Measurements from ENCODE around the gene MDFI.

Gene MDFI

DNA sequence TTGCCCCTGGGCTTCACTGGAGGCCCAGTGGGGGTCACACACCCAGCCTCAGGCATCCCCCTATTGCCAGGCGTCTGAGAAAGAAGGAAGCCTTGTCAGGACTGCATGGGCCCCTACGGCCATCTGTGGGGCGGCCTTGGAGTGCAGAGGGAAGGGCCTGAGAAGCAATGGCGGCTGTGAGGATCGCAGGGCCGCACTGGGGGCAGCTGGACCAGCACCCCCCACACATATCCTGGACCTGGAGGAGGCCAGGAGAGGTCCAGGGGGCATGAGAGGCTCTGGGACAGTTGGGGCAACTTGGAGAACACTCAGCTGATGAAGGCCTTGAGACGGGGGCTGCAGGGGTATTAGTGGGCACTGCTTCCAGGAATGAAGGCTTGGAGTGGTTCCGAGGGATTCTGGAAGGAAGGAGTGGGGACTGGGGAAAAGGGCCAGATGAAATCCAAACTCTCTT lies 16.5 kb downstream of the MDFI start:
- peaks cover 2% of the 10 kb centered on the region for H3K27me3 Mint-ChIP-seq (ENCODE audit: low read depth)
- no peak overlapping the region for H3K27ac Mint-ChIP-seq
- DNase-seq (ENCODE audit: low spot score), result no peak

GRCh38 chr6:41655176-41655575 lies 16.9 kb downstream of the MDFI start:
- Mint-ChIP-seq H3K36me3 (ENCODE audit: low read depth) (no peaks in the 10 kb centered on the region), H3K4me1 (ENCODE audit: low read depth) (no peaks in the 10 kb centered on the region), H3K27ac (no peak overlapping the region), H3K4me3 (no peak overlapping the region), H3K27me3 (ENCODE audit: low read depth) (peaks cover 2% of the 10 kb centered on the region), H3K9me3 (no peaks in the 10 kb centered on the region)
- DNase-seq (ENCODE audit: low spot score), result no peak

More for the DNA sequence above, 16.5 kb downstream of the MDFI start:
- Mint-ChIP-seq H3K36me3 (ENCODE audit: low read depth) (no peaks in the 10 kb centered on the region), H3K9me3 (no peaks in the 10 kb centered on the region), H3K4me1 (ENCODE audit: low read depth) (no peaks in the 10 kb centered on the region), H3K4me3 (no peak overlapping the region)

GRCh38 chr6:41655646-41656001 lies 17.4 kb downstream of the MDFI start:
- no peak for DNase-seq (ENCODE audit: low spot score)
- Mint-ChIP-seq H3K27me3 (ENCODE audit: low read depth) (peaks cover 2% of the 10 kb centered on the region), H3K36me3 (ENCODE audit: low read depth) (no peaks in the 10 kb centered on the region), H3K27ac (no peak overlapping the region), H3K9me3 (no peaks in the 10 kb centered on the region), H3K4me3 (no peak overlapping the region), H3K4me1 (ENCODE audit: low read depth) (no peaks in the 10 kb centered on the region)

GRCh38 chr6:41656002-41656691 lies 17.9 kb downstream of the MDFI start:
- Mint-ChIP-seq H3K27me3 (ENCODE audit: low read depth) (peaks cover 3% of the 10 kb centered on the region), H3K9me3 (no peaks in the 10 kb centered on the region), H3K4me1 (ENCODE audit: low read depth) (no peaks in the 10 kb centered on the region), H3K36me3 (ENCODE audit: low read depth) (no peaks in the 10 kb centered on the region), H3K4me3 (no peak overlapping the region), H3K27ac (no peak overlapping the region)
- no peak for DNase-seq (ENCODE audit: low spot score)

DNA sequence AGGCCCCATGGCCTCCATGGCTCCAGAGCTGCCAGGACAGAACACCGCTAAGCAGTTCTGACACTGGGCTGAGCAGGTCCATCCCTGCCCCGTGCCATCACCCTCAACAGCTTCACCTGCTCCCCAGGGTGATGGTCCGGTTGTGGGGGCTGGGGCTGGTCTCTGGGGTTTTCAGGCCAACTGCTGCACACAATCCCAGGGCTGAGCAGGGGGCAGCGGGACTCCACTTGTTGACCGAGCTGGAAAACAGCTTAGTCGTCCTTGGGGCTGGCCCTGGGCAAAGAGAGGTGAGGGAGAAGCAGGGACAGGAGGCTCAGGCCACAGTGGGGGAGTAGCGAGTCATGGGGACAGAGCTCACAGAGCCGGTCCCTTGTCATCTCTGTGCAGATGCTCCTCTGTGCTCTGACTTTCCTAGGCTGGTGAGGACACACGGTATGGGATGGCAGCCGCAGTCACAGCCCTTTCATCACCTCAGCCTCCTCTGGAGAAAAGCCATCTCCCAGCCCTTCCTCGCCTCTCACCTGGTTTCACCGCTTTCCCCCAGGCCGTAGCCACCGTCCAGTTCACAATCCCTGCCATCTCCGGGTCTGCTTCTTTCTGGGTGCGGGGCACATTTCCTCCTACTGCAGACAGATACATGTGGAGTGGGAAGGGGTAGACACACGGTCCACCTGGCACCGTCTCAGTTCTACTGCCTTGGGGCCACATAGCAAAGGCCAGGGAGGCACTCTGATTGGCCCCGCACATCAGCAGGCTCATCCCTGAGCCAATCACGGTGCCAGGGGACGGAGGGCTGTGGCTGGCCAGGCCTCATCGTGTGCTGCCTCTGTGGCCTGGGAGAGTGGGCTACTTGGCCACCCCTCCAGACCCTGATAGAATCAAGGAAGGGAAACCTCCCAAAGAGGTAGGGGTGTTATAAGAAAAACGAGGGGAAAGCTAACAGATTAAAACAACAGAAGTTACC lies 19.1 kb downstream of the MDFI start:
- no peak overlapping the region for H3K4me3 Mint-ChIP-seq
- no peaks in the 10 kb centered on the region for H3K4me1 Mint-ChIP-seq (ENCODE audit: low read depth)
- DNase-seq (ENCODE audit: low spot score), result no peak
- H3K27ac Mint-ChIP-seq, result no peak overlapping the region
- no peaks in the 10 kb centered on the region for H3K36me3 Mint-ChIP-seq (ENCODE audit: low read depth)
- H3K27me3 Mint-ChIP-seq (ENCODE audit: low read depth), result peaks cover 10% of the 10 kb centered on the region
- no peaks in the 10 kb centered on the region for H3K9me3 Mint-ChIP-seq

- H3K36me3 Mint-ChIP-seq (ENCODE audit: low read depth), result no peaks in the 10 kb centered on the region
- no peak overlapping the region for H3K27ac Mint-ChIP-seq
- H3K27me3 Mint-ChIP-seq (ENCODE audit: low read depth), result peaks cover 12% of the 10 kb centered on the region
- no peaks in the 10 kb centered on the region for H3K4me1 Mint-ChIP-seq (ENCODE audit: low read depth)
- no peak overlapping the region for H3K4me3 Mint-ChIP-seq
- H3K9me3 Mint-ChIP-seq, result no peaks in the 10 kb centered on the region
- no peak for DNase-seq (ENCODE audit: low spot score)
These were observed 20.4 kb downstream of the MDFI start for GRCh38 chr6:41658636-41659035.

- Mint-ChIP-seq H3K4me3 (no peak overlapping the region), H3K4me1 (ENCODE audit: low read depth) (no peaks in the 10 kb centered on the region), H3K27me3 (ENCODE audit: low read depth) (peaks cover 14% of the 10 kb centered on the region), H3K9me3 (no peaks in the 10 kb centered on the region), H3K27ac (no peak overlapping the region), H3K36me3 (ENCODE audit: low read depth) (no peaks in the 10 kb centered on the region)
- DNase-seq (ENCODE audit: low spot score), result no peak
These were observed 21.7 kb downstream of the MDFI start for GRCh38 chr6:41659935-41660334.

DNA sequence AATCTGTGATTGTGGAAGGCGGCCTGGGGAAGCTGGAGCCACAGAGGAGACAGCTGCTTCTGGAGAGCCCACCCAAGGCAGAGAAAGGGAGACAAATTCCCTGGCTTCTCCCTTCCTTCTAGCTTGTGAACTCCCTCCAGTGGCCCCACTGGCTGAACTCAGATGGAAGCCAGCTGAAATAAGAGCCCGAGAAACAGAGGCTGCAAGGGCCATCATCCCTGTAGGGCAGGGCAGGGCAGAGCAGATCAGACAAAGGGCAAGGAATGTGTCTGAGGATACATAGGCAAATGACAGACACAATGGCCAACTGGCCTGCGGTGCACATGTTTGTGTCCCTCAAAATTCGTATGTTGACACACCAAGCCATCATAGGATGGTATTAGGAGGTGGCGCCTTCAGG lies 25.3 kb downstream of the MDFI start:
- Mint-ChIP-seq H3K4me3 (no peak overlapping the region), H3K36me3 (ENCODE audit: low read depth) (no peaks in the 10 kb centered on the region), H3K27me3 (ENCODE audit: low read depth) (peaks cover 25% of the 10 kb centered on the region), H3K9me3 (no peaks in the 10 kb centered on the region), H3K4me1 (ENCODE audit: low read depth) (no peaks in the 10 kb centered on the region), H3K27ac (no peak overlapping the region)
- no peak for DNase-seq (ENCODE audit: low spot score)

- no peak overlapping the region for H3K27ac Mint-ChIP-seq
- H3K4me3 Mint-ChIP-seq, result no peak overlapping the region
- no peaks in the 10 kb centered on the region for H3K9me3 Mint-ChIP-seq
- H3K27me3 Mint-ChIP-seq (ENCODE audit: low read depth), result peaks cover 25% of the 10 kb centered on the region
- H3K4me1 Mint-ChIP-seq (ENCODE audit: low read depth), result no peaks in the 10 kb centered on the region
- no peaks in the 10 kb centered on the region for H3K36me3 Mint-ChIP-seq (ENCODE audit: low read depth)
- DNase-seq (ENCODE audit: low spot score), result no peak
These were observed 26.0 kb downstream of the MDFI start for GRCh38 chr6:41664271-41664670.

DNA sequence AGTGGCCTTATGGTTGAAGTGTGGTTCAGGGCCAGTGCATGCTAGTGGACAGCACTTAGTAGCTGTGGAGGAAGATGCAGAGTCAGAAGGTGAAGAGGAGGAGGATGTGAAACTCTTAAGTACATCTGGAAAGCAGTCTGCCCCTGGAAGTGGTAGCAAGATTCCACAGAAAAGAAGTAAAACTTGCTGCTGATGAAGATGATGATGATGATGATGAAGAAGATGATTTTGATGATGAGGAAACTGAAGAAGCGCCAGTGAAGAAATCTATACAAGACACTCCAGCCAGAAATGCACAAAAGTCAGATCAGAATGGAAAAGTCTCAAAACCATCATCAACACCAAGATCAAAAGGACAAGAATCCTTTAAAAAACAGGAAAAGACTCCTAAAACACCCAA lies 28.9 kb downstream of the MDFI start:
- Mint-ChIP-seq H3K27me3 (ENCODE audit: low read depth) (peaks cover 16% of the 10 kb centered on the region), H3K4me1 (ENCODE audit: low read depth) (no peaks in the 10 kb centered on the region), H3K27ac (no peak overlapping the region), H3K36me3 (ENCODE audit: low read depth) (no peaks in the 10 kb centered on the region), H3K4me3 (no peak overlapping the region), H3K9me3 (no peaks in the 10 kb centered on the region)
- no peak for DNase-seq (ENCODE audit: low spot score)

- no peak for DNase-seq (ENCODE audit: low spot score)
- Mint-ChIP-seq H3K27ac (no peak overlapping the region), H3K4me3 (no peak overlapping the region), H3K36me3 (ENCODE audit: low read depth) (no peaks in the 10 kb centered on the region), H3K27me3 (ENCODE audit: low read depth) (peaks cover 12% of the 10 kb centered on the region), H3K4me1 (ENCODE audit: low read depth) (no peaks in the 10 kb centered on the region), H3K9me3 (no peaks in the 10 kb centered on the region)
These were observed 30.7 kb downstream of the MDFI start for GRCh38 chr6:41668968-41669367.

DNA sequence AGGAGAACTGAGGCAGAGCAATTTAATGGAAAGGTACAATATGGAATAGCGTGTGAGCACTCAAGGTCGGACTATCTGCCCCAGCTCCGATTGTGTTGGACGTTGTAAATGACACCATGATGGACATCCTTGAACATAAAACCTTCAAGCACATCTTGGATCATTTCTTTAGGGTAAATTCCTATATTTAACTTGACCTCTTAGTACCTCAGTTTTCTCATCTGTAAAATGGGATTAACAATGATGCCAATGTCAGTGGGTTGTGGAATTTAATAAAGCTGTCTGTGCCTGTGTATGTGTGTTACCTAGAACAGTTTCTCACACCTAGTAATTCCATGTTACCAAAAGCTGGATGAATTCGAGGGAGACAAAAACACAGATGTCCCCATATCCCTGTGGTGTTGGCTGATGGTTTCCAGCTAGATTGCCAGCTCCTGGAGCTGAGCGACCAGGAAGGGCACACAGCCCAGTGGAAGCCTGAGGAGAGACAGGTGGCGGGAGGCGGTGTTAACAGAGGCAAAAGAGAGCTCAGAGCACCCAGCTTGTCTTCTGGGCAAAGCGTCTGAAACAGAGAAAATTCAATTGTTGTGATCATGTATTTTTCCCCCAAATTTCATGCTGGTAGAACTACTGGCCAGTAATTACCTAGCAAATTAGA lies 32.6 kb downstream of the MDFI start:
- H3K9me3 Mint-ChIP-seq, result no peaks in the 10 kb centered on the region
- H3K4me3 Mint-ChIP-seq, result no peak overlapping the region
- H3K27ac Mint-ChIP-seq, result no peak overlapping the region
- H3K4me1 Mint-ChIP-seq (ENCODE audit: low read depth), result no peaks in the 10 kb centered on the region
- no peak for DNase-seq (ENCODE audit: low spot score)
- no peaks in the 10 kb centered on the region for H3K36me3 Mint-ChIP-seq (ENCODE audit: low read depth)
- H3K27me3 Mint-ChIP-seq (ENCODE audit: low read depth), result peaks cover 12% of the 10 kb centered on the region

- H3K27me3 Mint-ChIP-seq (ENCODE audit: low read depth), result peaks cover 11% of the 10 kb centered on the region
- no peaks in the 10 kb centered on the region for H3K9me3 Mint-ChIP-seq
- no peaks in the 10 kb centered on the region for H3K36me3 Mint-ChIP-seq (ENCODE audit: low read depth)
- DNase-seq (ENCODE audit: low spot score), result no peak
- H3K27ac Mint-ChIP-seq, result no peak overlapping the region
- H3K4me3 Mint-ChIP-seq, result no peak overlapping the region
- H3K4me1 Mint-ChIP-seq (ENCODE audit: low read depth), result no peaks in the 10 kb centered on the region
These were observed 33.1 kb downstream of the MDFI start for GRCh38 chr6:41671376-41671775.

DNA sequence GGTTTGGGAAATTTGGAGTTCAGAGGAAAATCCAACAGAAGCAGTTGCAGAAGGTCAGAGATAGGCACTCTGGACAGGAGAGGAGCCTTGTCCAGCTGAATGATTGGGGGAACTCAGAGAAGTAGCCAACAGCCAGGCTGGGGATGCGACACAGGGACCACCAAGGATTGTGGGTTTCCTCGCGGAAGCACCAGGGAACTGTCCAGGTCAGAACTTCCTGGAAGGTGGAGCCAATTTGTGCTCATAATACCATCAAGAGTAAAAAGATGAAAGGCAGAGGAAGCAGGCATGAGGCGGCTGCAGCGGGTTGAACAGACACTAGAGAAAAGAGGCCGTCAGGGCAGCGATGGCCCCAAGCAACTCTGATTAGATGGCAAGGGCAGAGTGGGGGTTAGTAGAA lies 33.7 kb downstream of the MDFI start:
- Mint-ChIP-seq H3K4me3 (no peak overlapping the region), H3K9me3 (no peaks in the 10 kb centered on the region), H3K4me1 (ENCODE audit: low read depth) (no peaks in the 10 kb centered on the region), H3K36me3 (ENCODE audit: low read depth) (no peaks in the 10 kb centered on the region), H3K27ac (no peak overlapping the region), H3K27me3 (ENCODE audit: low read depth) (peaks cover 10% of the 10 kb centered on the region)
- no peak for DNase-seq (ENCODE audit: low spot score)
